Stimulated activated CD4-positive, alpha-beta T cell treated with anti-CD3 and anti-CD28 coated beads, Interleukin-1b, Interleukin-23, amount 100 ng/mL, for 1 hour (primary cell): ENCODE results near the gene COL28A1.

Experiments
- DNase-seq, 2 donors: peaks; one replicate each; pipeline ENCODE4 v3.0.0-alpha.2; 2020; ENCODE audit warnings: low read depth in 2 of 2

Gene COL28A1

GRCh38 chr7:7331523-7331922 is 204.2 kb downstream of the COL28A1 start:
- no peak for DNase-seq

DNA sequence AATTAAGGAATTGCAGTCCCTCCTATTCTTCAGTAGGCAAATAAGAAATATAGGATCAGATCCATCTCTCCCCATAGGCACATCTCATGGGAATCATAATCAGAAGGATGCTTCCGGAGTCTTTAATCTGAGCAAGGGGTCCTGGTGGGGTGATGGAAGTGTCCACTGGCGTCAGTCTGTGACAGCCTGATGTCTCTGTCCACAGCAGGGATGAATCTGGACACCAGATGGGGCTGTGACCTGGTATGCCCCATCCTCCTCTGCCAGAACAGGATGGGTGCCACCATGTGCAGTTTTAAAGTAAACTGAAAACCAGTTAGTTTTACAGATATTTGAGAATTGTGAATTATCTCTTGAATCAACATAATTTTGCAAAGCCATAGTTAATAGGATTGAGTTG is 204.7 kb downstream of the COL28A1 start:
- no peak for DNase-seq

GRCh38 chr7:7329326-7329725 is 206.3 kb downstream of the COL28A1 start:
- no peak for DNase-seq

- DNase-seq = no peak
Observed at GRCh38 chr7:7327423-7327822, 208.2 kb downstream of the COL28A1 start.

DNA sequence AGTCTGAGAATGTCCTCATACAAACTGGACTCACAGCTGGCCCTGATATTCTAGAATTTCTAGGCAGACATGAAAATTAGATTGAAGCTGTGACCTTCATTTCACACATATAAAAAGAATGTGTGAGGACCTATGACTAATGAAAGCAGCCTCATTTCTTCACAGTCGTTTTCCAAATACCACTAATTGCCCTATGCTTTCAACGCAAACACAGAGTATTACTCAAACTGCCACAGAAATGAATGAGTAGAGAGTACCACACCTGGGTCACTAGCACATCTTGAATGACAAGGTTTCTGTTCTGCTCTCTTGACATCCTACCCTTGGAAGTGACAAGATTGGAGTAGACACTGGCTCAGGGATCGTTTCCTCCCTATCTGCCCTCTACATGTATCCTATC is 211.0 kb downstream of the COL28A1 start:
- DNase-seq = no peak

- DNase-seq = no peak
Observed at GRCh38 chr7:7323921-7324320, 211.8 kb downstream of the COL28A1 start.

GRCh38 chr7:7323352-7323751 is 212.3 kb downstream of the COL28A1 start:
- no peak for DNase-seq

- no peak for DNase-seq
Observed at GRCh38 chr7:7321681-7322080, 214.0 kb downstream of the COL28A1 start.

GRCh38 chr7:7318601-7319000 is 217.1 kb downstream of the COL28A1 start:
- no peak for DNase-seq

DNA sequence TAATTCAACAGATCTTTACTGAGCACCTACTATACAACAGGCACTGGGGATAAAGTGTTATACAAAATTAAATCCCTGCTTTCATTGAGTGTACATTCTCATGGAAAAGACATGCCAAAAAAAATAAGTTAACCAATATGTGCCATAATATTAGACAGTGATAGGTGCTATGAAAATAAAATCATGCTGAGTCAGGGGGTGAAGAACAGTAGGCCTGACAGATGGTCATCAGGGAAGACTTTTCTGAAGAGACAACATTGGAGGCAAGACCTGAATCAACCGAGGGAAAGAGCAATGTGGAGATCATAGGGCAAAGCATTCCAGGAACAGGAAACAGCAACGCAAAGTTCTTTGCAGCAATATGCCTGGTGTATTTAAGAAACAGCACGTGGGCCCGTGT is 217.8 kb downstream of the COL28A1 start:
- DNase-seq = no peak

GRCh38 chr7:7315851-7316250 is 219.8 kb downstream of the COL28A1 start:
- DNase-seq = no peak

GRCh38 chr7:7312323-7312722 is 223.3 kb downstream of the COL28A1 start:
- DNase-seq = no peak

DNA sequence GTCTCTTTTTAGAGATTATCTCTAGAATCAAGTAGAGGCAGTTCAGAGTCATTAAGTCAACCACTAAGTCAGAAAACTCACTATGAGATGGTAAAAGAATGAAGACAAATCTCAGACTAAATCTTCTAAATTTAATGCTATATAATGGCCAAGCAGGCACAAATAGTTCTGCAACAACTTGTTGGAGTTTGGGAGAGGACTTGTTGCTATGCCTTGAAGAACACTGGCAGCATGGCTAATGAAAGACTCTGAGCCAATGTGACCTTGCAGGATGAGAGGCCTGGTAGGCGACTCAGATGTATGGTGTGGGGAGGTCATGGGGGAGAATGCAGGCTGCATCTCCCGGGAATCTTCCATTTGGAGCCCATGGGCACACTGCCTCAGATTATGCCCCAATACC is 224.7 kb downstream of the COL28A1 start:
- no peak for DNase-seq

GRCh38 chr7:7309203-7309602 is 226.5 kb downstream of the COL28A1 start:
- no peak for DNase-seq
